Breast epithelium (tissue), 3 donors: Measurements from ENCODE around the gene PRR29.

Experiments used
- CTCF ChIP-seq, 3 donors: fragments of 450-650 bp; IDR thresholded peaks; one replicate each; pipeline ENCODE4 v1.5.1; 2016 to 2017; ENCODE audit warnings: antibody characterized with exemption in 3 of 3, mild to moderate bottlenecking in 3 of 3, moderate library complexity in 3 of 3
- POLR2A ChIP-seq: fragments of 450-650 bp; IDR thresholded peaks from one replicate; pipeline ENCODE4 v1.6.1; 2016; ENCODE audit warnings: antibody characterized with exemption, mild to moderate bottlenecking, moderate library complexity

GRCh38 chr17:63997341-63998048, 656 bp upstream of the PRR29 start:
- no peak for TF ChIP-seq CTCF (IDR thresholded peaks at IDR 0.05)
- TF ChIP-seq POLR2A: no peak
